ENCODE data around the gene SRCIN1. TPM values are rescaled to one million over a fixed set of nuclear protein-coding genes. Genes with fewer than 3 reads are reported as not detected.

The SRCIN1 gene
- total RNA-seq, 1 donor from 2014 or later = 22.6 TPM

DNA sequence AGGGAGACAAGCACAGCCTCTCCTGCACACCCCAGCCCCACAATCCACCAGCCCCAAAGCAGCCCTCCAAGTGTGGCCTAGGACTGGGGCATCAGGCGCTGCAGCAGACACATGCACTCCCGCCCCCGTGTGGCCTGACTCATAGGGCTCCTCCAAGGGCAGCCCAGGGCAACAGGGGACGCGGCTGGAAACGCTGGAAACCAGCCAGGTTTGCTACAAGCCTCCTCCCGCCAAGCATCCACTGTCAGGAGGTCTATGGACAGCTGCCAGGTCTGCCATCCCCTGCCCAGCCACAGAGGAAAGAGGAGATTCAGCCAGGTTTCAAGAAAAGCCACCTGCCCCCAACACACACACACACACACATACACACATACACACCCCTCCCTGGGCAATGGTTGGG lies 25.8 kb downstream of the SRCIN1 start:
- DNase-seq (ENCODE audit: low spot score) = no peak

- DNase-seq (ENCODE audit: low spot score) = no peak
These were observed 26.7 kb downstream of the SRCIN1 start for GRCh38 chr17:38579083-38579480.

- DNase-seq (ENCODE audit: low spot score) = no peak
These were observed 27.3 kb downstream of the SRCIN1 start for GRCh38 chr17:38578229-38579082.

DNA sequence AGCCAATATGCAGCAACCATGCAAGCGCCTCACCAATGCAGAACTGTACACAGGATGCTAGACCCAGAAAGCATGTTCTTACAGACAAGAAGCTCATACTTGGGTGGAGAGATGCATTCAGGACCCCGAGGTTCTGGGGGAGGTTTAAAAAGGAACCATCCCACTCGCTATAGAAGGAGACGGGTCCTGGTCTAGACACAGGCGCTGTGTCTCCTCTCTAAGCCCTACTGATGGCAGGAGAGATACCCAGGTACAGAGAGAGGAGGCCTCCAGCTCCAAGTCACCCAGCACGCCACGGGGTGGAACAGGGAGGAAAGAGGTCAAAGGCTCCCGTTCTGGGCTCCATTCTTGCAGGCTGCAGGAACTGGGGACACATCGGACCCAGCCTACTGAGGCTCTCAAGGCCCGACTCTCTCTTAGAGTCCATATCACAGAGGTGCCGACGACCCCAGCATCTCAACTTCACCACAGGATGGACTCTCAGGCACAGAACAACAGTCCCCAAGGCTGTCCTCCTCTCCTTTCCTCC lies 28.0 kb downstream of the SRCIN1 start:
- DNase-seq (ENCODE audit: low spot score) = no peak

DNA sequence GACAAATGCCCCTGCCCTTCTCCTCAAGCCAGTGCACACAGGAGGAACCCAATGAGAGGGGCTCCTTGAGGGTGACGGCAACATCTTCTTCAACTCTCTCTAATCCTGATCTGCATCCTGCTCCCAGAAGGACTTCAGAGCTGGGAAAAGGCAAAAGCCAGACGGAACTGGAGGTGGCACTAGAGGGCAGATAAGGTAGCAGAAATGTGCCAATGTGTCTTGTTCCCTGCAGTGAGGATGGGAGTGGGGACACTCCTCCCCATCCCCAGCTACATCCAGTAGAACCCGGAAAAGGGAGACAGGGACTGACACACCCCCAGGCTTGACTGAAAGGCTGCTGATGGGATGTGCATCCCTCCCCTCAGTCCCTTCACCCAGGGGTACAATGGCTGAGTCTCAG lies 28.5 kb downstream of the SRCIN1 start:
- no peak for DNase-seq (ENCODE audit: low spot score)

DNA sequence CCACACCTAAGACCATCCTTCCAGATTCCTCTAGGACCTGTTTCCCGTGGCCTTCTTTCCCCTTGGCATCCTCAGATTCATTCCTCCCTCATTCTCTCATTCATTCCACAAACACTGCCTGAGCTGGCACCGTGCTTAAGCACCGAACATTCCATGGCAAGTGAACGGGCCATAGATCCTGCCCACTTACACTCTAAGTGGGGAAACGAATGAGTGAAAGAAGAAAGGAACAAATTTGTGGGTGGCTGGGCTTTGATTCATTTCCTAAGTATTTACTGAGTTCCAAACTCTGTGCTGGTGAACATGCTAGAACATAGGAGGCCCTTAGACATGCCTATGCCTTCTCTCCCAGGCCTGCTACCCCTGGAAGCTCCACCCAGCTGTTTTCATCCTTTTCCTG lies 30.0 kb downstream of the SRCIN1 start:
- DNase-seq (ENCODE audit: low spot score) = no peak

- no peak for DNase-seq (ENCODE audit: low spot score)
These were observed 31.0 kb downstream of the SRCIN1 start for GRCh38 chr17:38574712-38575111.

- DNase-seq (ENCODE audit: low spot score) = no peak
These were observed 32.9 kb downstream of the SRCIN1 start for GRCh38 chr17:38572669-38573365.

GRCh38 chr17:38571833-38572668 lies 33.7 kb downstream of the SRCIN1 start:
- no peak for DNase-seq (ENCODE audit: low spot score)

- DNase-seq (ENCODE audit: low spot score) = no peak
These were observed 35.8 kb downstream of the SRCIN1 start for GRCh38 chr17:38569701-38570512.

DNA sequence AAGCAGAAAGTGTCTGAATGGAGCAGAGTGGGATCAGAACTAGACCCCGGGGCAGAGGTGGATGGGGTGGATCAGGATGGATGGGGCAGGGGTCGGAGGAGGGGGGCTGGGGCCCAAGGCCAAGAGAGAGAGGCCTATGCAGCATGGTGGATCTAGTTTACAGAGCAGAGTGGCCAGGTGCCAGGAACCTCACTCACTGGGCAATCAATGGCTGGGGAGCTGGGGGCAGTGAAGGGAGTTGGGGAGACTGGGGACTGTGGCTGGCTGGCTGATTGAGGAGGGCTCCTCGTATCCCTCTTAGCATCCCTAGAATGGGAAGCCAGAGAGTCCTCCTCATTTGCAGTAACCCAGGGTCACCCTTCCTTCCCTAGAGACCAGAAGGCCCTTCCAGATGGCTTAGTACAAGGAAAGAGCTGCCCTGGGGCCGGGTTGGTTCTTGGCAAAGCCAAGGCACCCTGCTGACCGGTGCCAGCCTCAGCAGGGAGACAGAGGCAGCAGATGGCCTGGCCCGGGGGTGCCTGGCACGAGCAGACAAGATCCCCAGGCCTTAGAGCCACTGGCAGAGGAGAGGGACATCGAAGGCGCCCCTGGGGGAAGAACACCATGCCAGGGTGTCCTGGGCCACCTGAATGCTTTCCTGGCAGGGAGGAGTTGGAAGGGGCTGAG lies 36.8 kb downstream of the SRCIN1 start:
- no peak for DNase-seq (ENCODE audit: low spot score)

- no peak for DNase-seq (ENCODE audit: low spot score)
These were observed 37.5 kb downstream of the SRCIN1 start for GRCh38 chr17:38568274-38568673.

- DNase-seq (ENCODE audit: low spot score) = no peak
These were observed 38.4 kb downstream of the SRCIN1 start for GRCh38 chr17:38567350-38567749.

GRCh38 chr17:38566666-38567031 lies 39.1 kb downstream of the SRCIN1 start:
- no peak for DNase-seq (ENCODE audit: low spot score)

GRCh38 chr17:38565853-38566665 lies 39.7 kb downstream of the SRCIN1 start:
- no peak for DNase-seq (ENCODE audit: low spot score)

- no peak for DNase-seq (ENCODE audit: low spot score)
These were observed 40.9 kb downstream of the SRCIN1 start for GRCh38 chr17:38564869-38565268.

DNA sequence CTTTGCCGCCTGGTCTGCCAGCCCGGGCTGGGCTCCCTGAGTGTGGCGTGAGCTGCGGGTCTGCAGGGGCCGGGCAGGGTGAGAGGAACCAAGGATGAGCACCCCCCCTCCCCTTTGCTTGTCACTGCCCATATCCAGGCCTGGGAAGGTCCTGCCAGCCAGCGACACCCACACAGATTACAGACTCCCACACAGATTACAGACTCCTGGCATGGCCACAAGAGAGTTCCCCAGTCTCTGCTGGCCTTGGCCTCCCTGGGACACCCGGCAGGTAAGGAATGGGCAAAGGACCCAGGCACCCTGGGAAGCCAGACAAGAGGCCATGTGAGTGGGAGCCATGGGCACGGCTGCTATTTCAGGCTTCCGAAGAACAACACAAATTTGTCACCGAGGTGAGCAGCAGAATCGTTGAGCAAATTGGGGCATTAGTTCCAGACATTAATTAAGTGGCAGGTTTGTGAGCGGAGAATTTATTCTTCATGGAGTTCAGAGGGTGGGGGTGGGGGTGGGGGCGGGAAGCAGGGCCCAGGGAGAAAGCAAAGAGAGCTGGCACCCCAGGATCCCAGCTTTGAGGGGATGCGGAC lies 41.4 kb downstream of the SRCIN1 start:
- DNase-seq (ENCODE audit: low spot score) = no peak

- no peak for DNase-seq (ENCODE audit: low spot score)
These were observed 42.1 kb downstream of the SRCIN1 start for GRCh38 chr17:38563362-38564253.
